GM21576 (cell line): Measurements from ENCODE around the gene OR56A5.
"Not testable (repeated sequence)": the region's sequence is repeated elsewhere in the genome, so short reads cannot be mapped to it uniquely, and the experiment has no call there.

Experiments used
- ATAC-seq: cut with Tn5 transposase; IDR thresholded peaks from one replicate; pipeline ENCODE4 v1.9.1; 2021; ENCODE audit warnings: mild to moderate bottlenecking, moderate library complexity; ENCODE audit not compliant: unreplicated experiment

The OR56A5 gene

GRCh38 chr11:5968394-5968793, at the start of gene OR56A5:
OR56A5 (minus strand) TSS chr11:5968494; CDS start chr11:5968494, 0 bp downstream.
- no peak for ATAC-seq

DNA sequence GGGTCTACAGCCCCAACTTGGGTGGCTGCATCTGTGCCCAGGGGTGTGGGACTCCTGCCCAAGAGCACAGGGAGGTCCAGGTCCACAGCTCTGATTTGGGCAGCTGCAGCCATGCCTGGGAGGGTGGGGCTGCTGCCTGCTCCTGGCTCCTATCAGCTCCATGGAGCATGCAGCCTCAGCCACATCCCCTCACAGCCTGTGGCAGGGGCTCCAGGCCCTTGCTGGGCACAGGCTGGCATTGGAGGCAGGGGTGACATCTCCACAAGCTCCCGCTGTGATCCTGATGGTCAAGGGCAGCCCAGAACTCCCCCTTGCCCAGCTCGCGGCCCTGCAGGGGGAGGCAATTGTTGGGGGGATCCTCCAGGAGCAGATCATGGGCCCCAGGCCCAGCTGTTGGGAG, 44.7 kb upstream of the OR56A5 start:
- no peak for ATAC-seq

DNA sequence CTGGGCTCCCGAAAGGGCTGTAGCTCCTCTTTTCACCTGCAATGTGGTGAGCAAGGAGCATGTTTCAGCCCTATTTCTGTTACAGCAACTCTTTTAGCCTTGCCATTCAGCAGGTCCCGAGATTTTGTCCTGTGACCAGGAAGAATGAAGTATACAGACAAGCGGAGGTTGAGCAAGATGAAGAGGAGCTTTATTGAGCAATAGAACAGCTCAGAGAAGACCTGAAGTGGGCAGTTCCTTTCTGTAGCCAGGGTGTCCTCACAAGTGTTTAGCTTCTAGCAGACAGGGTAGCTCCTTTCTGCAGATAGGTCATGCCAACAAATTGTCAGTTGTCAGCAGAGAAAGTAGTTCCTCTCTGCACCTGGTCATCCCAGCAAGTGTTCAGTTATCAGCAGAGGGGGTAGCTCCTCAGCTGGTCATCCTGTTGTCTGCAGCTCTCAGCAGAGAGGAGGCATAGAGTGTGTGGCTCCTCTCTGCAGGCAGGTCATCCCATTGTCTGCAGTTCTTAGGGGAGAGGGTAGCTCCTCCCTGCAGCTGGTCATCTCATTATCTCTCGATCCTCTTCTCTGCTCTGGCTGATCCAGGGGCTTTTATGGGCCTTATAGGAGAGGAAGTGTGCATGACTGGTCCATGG, 43.9 kb upstream of the OR56A5 start:
- no peak for ATAC-seq

- ATAC-seq = no peak
Observed at GRCh38 chr11:6006846-6007245, 38.6 kb upstream of the OR56A5 start, which contains the start of gene OR56A4. OR56A4 (minus strand) TSS chr11:6006946; CDS start chr11:6002992, 3,954 bp downstream.

- no peak for ATAC-seq
Observed at GRCh38 chr11:6006395-6006794, 38.1 kb upstream of the OR56A5 start.

DNA sequence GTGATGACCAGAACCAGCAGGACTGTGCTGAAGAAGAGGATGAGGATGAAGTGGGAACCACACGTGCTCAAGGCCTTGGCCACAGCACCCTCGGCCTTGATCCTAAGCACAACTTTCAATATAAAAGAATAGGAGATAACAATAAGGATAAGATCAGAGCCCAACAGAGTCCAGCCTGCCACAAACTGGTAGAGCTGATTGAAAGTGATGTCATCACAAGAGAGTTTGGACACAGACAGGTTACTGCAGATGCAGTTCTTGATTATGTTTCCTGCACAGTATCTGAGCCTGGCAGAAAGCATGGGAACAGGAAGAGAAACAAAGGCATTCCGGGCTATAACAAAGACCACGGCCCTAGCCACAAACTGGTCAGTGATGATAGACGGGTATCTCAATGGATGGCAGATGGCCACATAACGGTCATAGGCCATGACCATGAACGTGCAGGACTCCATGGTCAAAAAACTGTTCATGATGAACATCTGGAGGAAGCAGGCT, 34.0 kb upstream of the OR56A5 start:
- ATAC-seq = no peak

- ATAC-seq = no peak
Observed at GRCh38 chr11:5994791-5995190, 26.5 kb upstream of the OR56A5 start.

- ATAC-seq = no peak
Observed at GRCh38 chr11:5992604-5993251, 24.4 kb upstream of the OR56A5 start.

- no peak for ATAC-seq
Observed at GRCh38 chr11:5992150-5992549, 23.9 kb upstream of the OR56A5 start.

DNA sequence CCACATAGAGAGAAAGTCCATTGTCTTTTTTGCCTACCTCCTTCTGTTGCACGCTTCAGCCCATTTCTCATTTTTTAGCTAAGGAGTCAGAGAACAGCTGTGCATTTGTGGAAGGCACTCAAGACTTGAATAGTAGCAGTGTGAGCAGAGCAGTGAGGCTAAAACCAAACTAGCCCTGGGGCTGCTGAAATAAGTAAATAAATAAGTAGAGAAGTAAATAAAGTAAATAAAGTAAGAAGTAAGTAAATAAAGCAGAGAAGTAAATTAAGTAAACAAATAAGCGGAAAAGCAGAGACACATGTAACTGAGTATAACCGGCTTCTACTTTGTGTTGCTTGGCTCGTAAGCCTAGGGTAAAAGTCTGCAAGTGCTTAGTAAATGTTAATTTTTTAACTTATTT, 20.9 kb upstream of the OR56A5 start:
- no peak for ATAC-seq

DNA sequence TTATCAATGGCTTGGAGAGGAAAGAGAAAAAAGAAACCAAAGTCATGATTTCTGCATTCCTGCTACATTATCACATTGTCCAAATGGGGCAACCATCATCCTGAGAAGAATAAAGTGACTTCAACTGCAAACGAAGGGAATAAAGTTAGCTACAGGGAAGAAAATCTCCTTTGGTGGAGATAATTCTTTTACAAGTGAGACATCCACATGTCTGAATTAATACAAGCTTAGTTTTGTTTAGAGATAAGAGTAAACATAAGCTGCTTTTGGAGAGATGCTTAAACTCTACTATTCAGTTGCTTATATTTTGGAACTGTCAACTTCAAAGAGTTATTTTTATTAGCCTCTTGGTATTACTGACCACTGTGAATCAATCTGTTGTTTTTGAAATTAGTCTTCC, 18.6 kb upstream of the OR56A5 start, which contains the start of gene OR52L1:
Gene OR52L1, minus strand, starts transcription at position 101 of the 400 bp plus-strand sequence. Its CDS starts 55 bp downstream, at position 46.
- ATAC-seq = no peak

GRCh38 chr11:5983443-5983842, 15.1 kb upstream of the OR56A5 start:
- no peak for ATAC-seq

DNA sequence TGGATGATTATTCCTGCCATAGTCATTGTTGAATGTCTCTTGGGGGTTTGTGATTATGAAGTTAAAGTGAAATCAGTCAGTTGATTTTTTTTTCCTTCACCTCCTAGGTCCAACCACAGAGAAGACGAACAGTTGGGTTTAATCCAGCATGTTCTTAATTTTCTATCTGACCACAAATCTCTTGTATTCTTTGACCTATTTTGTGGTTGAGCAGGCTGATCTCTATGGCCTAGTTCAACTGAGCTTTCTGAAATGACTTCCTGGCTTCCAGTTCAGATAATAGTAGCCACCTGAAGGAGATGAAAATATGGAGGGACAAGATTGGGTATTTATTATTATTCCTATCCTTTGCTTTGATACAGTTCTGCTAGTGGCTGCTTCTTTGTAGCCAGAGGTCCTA, 5.2 kb upstream of the OR56A5 start:
- no peak for ATAC-seq

GRCh38 chr11:5967708-5968107, 586 bp downstream of the OR56A5 start:
- ATAC-seq = no peak

GRCh38 chr11:5966958-5967357, 1.3 kb downstream of the OR56A5 start:
- ATAC-seq = no peak

GRCh38 chr11:5960704-5961320, 7.5 kb downstream of the OR56A5 start:
- ATAC-seq = not testable (repeated sequence)

GRCh38 chr11:5955586-5955985, 12.7 kb downstream of the OR56A5 start:
- ATAC-seq = no peak

DNA sequence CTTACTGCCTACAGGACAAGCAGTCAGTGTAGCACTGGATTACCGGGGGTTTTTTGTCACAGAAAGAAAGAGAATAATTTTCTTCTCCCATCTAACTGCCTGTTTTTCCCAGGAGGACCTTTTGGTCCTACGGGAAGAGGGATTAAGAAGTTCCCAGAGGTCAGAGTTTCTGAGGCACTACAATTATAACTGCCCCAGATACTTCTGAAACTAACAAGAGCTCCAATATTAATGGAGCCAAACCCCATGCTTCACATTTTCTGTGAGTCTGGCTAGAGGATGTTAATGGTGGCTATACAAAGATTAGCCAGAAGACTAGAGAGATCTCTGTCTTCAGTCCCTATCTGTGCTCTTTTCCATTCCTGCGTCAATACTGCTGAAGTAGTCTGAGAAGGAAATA, 26.3 kb downstream of the OR56A5 start, which contains the start of gene OR56A3:
Gene OR56A3, plus strand, starts transcription at position 301 of the 400 bp plus-strand sequence. CDS start 5,096 bp downstream, outside the sequence.
- no peak for ATAC-seq

GRCh38 chr11:5940748-5941147, 27.5 kb downstream of the OR56A5 start:
- ATAC-seq = no peak

DNA sequence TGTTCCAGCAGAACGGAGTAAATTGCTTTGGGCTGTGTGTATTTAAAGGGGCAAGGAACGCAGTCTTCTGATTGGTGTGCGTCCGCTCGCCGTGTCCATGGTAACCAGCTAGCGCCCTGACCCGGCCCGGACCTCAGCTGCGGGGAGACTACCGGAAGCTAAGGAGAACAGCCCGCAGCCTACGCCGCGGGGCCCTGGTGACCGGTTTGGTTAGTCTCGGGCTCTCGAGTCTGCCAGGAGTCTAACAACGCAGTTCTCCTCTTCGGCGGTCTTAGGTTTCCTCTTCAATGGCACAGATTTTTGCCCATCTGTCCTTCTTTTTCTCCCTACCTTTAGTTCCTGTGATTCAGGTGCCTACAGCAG, 29.7 kb downstream of the OR56A5 start:
- no peak for ATAC-seq

DNA sequence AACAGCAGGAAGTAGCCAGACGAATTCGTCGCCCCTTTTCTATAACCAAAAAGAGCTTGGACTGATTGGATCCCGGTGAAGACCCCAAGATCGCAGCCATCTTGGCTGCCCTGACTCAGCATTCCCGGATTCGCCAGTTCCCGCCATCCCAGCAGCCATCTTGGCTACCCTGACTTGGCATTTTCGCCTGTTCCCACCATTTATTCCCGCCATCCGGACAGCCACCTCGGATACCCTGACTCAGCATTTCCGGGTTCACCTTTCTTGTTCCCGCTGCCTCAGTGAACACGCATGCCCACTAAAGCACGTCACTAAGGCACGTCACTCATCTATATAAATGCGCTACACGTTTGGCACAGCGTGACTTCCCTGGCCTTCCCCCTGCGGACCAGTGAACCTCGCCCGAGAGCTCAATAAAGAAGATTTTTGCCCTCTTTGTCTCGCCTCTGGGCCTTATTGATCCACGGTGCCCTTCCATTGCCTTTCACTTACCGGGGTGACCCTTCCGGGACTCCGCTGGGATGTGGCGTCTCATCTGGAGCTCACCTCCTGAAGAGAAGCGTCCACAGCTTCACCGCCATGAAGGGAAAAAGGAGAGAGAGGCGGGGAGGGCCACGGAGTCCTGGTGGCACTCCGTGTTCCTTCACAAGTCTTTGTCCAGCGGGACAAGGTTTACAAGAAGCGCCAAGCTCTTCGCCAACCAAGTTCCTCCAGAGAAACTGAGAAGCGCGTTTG, 30.3 kb downstream of the OR56A5 start:
- ATAC-seq = no peak
